IMR-90 (cell line): ENCODE data around the gene CLDN9. TPM values are rescaled to one million over a fixed set of nuclear protein-coding genes. Genes with fewer than 3 reads are reported as not detected.

ENCODE experiments used
- ATAC-seq: fragments of 200-7000 bp; cut with Tn5 transposase; 2 replicates; pipeline ENCODE4 v1.9.1; 2020; ENCODE audit warnings: low read depth, mild to moderate bottlenecking, moderate library complexity
- BruUV-seq: library from RNA; stranded (reverse); fragments of 400-500 nt; replicated peaks from 2 replicates; lab custom pipeline; 2021; lab: Mats Ljungman, UMichigan
- CTCF ChIA-PET: fragments of 300-600 bp; formaldehyde crosslinking; extraction: SDS; loops from one replicate; lab custom pipeline; 2021; ENCODE audit warnings: antibody characterized with exemption; lab: Yijun Ruan, JAX
- POLR2A ChIA-PET: fragments of 300-600 bp; sonication (Branson Sonifier 250); formaldehyde crosslinking; loops from one replicate; lab custom pipeline; 2022; ENCODE audit warnings: antibody characterized with exemption; ENCODE audit not compliant: unreplicated experiment; lab: Charles Lee
- DNase-seq: peaks from one replicate; pipeline ENCODE4 v3.0.0; 2013
- H2AFZ ChIP-seq: replicated peaks from 2 replicates; pipeline ENCODE3; 2013; ENCODE audit warnings: low read length, mild to moderate bottlenecking; ENCODE audit not compliant: poor library complexity
- H2AK5ac ChIP-seq: 2 replicates; pipeline ENCODE4 v1.6.1; 2013; ENCODE audit warnings: low read depth, low read length, inconsistent platforms
- H2AK9ac ChIP-seq: replicated peaks from 2 replicates; pipeline ENCODE3; 2013; ENCODE audit warnings: mild to moderate bottlenecking, low read depth, low read length, moderate library complexity; ENCODE audit not compliant: poor library complexity
- H2BK120ac ChIP-seq: 2 replicates; pipeline ENCODE4 v1.6.1; 2013; ENCODE audit warnings: low read depth, low read length, inconsistent platforms
- H2BK15ac ChIP-seq: 3 replicates; pipeline ENCODE4 v1.6.1; 2013; ENCODE audit warnings: low read depth, low read length, inconsistent platforms
- H2BK20ac ChIP-seq: 2 replicates; pipeline ENCODE4 v1.6.1; 2013; ENCODE audit warnings: low read depth, mild to moderate bottlenecking, inconsistent platforms, low read length, moderate library complexity
- H2BK5ac ChIP-seq: 2 replicates; pipeline ENCODE4 v1.6.1; 2013; ENCODE audit warnings: mild to moderate bottlenecking, low read depth, low read length, inconsistent platforms; ENCODE audit not compliant: poor library complexity, severe bottlenecking
- H3K14ac ChIP-seq: replicated peaks from 2 replicates; pipeline ENCODE4 v1.6.1; 2013; ENCODE audit warnings: low read depth, low read length, inconsistent platforms
- H3K18ac ChIP-seq: 2 replicates; pipeline ENCODE4 v1.6.1; 2013; ENCODE audit warnings: low read depth, low read length, control low read depth
- H3K23ac ChIP-seq: 2 replicates; pipeline ENCODE4 v1.6.1; 2013; ENCODE audit warnings: low read depth, low read length, inconsistent platforms
- H3K27ac ChIP-seq: 2 replicates; pipeline ENCODE4 v1.5.1; 2013; ENCODE audit warnings: mild to moderate bottlenecking, control low read depth, low read length; ENCODE audit not compliant: insufficient read depth
- H3K27me3 ChIP-seq: 2 replicates; pipeline ENCODE4 v1.6.1; 2013; ENCODE audit warnings: low read length; ENCODE audit not compliant: control insufficient read depth, insufficient read depth
- H3K36me3 ChIP-seq: 2 replicates; pipeline ENCODE4 v1.6.1; 2013; ENCODE audit warnings: low read length, mixed read lengths; ENCODE audit not compliant: control insufficient read depth, insufficient read depth
- H3K4ac ChIP-seq: 2 replicates; pipeline ENCODE4 v1.6.1; 2013; ENCODE audit warnings: low read depth, low read length, inconsistent platforms
- H3K4me1 ChIP-seq: 2 replicates; pipeline ENCODE4 v1.6.1; 2013; ENCODE audit warnings: low read length, mixed read lengths; ENCODE audit not compliant: control insufficient read depth, insufficient read depth
- H3K4me2 ChIP-seq: 2 replicates; pipeline ENCODE4 v1.6.1; 2013; ENCODE audit warnings: low read depth, mild to moderate bottlenecking, control low read depth, low read length, moderate library complexity
- H3K4me3 ChIP-seq: 2 replicates; pipeline ENCODE4 v1.5.1; 2013; ENCODE audit warnings: low read depth, mild to moderate bottlenecking, control low read depth, low read length, moderate library complexity; ENCODE audit not compliant: insufficient read depth
- H3K56ac ChIP-seq: 2 replicates; pipeline ENCODE4 v1.6.1; 2013; ENCODE audit warnings: low read length, inconsistent platforms; ENCODE audit not compliant: insufficient read depth; ENCODE audit errors: extremely low read depth
- H3K79me1 ChIP-seq, 2 experiments: 2 replicates each; pipeline ENCODE4 v1.6.1; 2013; ENCODE audit warnings: low read length in 2 of 2, inconsistent platforms in 1 of 2, low read depth in 1 of 2
- H3K9ac ChIP-seq: 2 replicates; pipeline ENCODE4 v1.6.1; 2013; ENCODE audit warnings: low read depth, low read length, control low read depth
- H3K9me1 ChIP-seq: 2 replicates; pipeline ENCODE4 v1.6.1; 2013; ENCODE audit warnings: low read length, inconsistent platforms; ENCODE audit not compliant: insufficient read depth
- H3K9me3 ChIP-seq: 2 replicates; pipeline ENCODE4 v1.6.1; 2013; ENCODE audit warnings: low read length; ENCODE audit not compliant: control insufficient read depth, insufficient read depth
- H4K20me1 ChIP-seq: 2 replicates; pipeline ENCODE4 v1.6.1; 2013; ENCODE audit warnings: low read length, inconsistent platforms; ENCODE audit not compliant: insufficient read depth
- H4K5ac ChIP-seq: 2 replicates; pipeline ENCODE4 v1.6.1; 2013; ENCODE audit warnings: mild to moderate bottlenecking, low read depth, low read length, control low read depth
- H4K8ac ChIP-seq, 2 experiments: 2 replicates each; pipeline ENCODE4 v1.6.1; 2013; ENCODE audit warnings: low read depth in 2 of 2, low read length in 2 of 2, control low read depth in 1 of 2, inconsistent platforms in 1 of 2
- H4K91ac ChIP-seq: 2 replicates; pipeline ENCODE4 v1.6.1; 2013; ENCODE audit warnings: low read depth, low read length, inconsistent platforms; ENCODE audit not compliant: insufficient read depth
- BHLHE40 ChIP-seq: fragments of 150-350 bp; IDR thresholded peaks from 2 replicates; pipeline ENCODE4 v1.6.1; 2016; ENCODE audit warnings: mild to moderate bottlenecking, low read depth, low read length
- POLR2A ChIP-seq: IDR thresholded peaks from 2 replicates; pipeline ENCODE4 v1.6.1; 2012; ENCODE audit warnings: mild to moderate bottlenecking, low read depth, low read length
- WGBS, 2 experiments: methylation state at CpG; one replicate each; pipeline versions ENCODE4 v1.1.5 to v1.1.7; 2013; ENCODE audit warnings: missing lambda C conversion rate in 2 of 2; ENCODE audit not compliant: insufficient read length in 1 of 2; ENCODE audit errors: extremely low coverage in 2 of 2; 5-methylcytosine and 5-hydroxymethylcytosine counted together
- dilution Hi-C: fragments of 300-500 bp; cut with HindIII; formaldehyde crosslinking; loops from one replicate; pipeline ENCODE4 v1.14.3; 2018; ENCODE audit warnings: low sequenced_read_pairs; ENCODE audit not compliant: unreplicated experiment
- in situ Hi-C: fragments of 300-500 bp; cut with MboI; formaldehyde crosslinking; loops from 3 replicates; pipeline ENCODE4 v1.14.3; 2019; ENCODE audit warnings: low sequenced_read_pairs, inconsistent platforms, mixed read lengths
- intact Hi-C: fragments of 100-400 bp; cut with micrococcal nuclease; formaldehyde crosslinking; loops from 2 replicates; pipeline ENCODE4 v1.10.0; 2022
- polyA plus RNA-seq, 3 experiments: library from polyadenylated mRNA; depleted of rRNA; stranded (reverse); fragments of >200 nt; gene quantifications; 2 replicates each; pipeline ENCODE4 v1.2.3, GENCODE V29; 2012; ENCODE audit warnings: low replicate concordance in 1 of 3
- total RNA-seq: library from RNA; depleted of rRNA; stranded (reverse); fragments of >200 nt; gene quantifications from 2 replicates; pipeline ENCODE4 v1.2.3, GENCODE V29; 2012

The CLDN9 gene
- total and polyA plus RNA-seq, 2 of the 4 experiments (the other 2 are of a cell fraction), result 0.05 TPM; not detected in 1

- POLR2A ChIA-PET, result no interaction called here
- H3K4ac ChIP-seq, result no peak overlapping the region
- H2AFZ ChIP-seq, result no peak overlapping the region
- no peak overlapping the region for H3K14ac ChIP-seq
- no peak overlapping the region for H2BK20ac ChIP-seq
- H3K9me3 ChIP-seq, result no peaks in the 10 kb centered on the region
- no peak overlapping the region for H2AK9ac ChIP-seq
- H3K27ac ChIP-seq, result no peak overlapping the region
- in situ Hi-C loops (loop anchor here (5.0 kb wide), 1 partner anchor 40 kb away; no protein-coding TSS in a partner anchor), dilution Hi-C loops (no loop called here), intact Hi-C loops (no loop called here)
- peaks cover 17% of the 10 kb centered on the region for H3K4me1 ChIP-seq
- H2BK5ac ChIP-seq, result no peak overlapping the region
- DNase-seq (no peak), ATAC-seq (no peak)
- no peak overlapping the region for H2BK15ac ChIP-seq
- no peaks in the 10 kb centered on the region for H3K36me3 ChIP-seq
- H3K9me1 ChIP-seq, result peaks cover 24% of the 10 kb centered on the region
- no peak overlapping the region for H3K56ac ChIP-seq
- H3K9ac ChIP-seq, result no peak overlapping the region
- H2AK5ac ChIP-seq, result no peak overlapping the region
- H3K18ac ChIP-seq, result no peak overlapping the region
- H4K20me1 ChIP-seq, result no peaks in the 10 kb centered on the region
- no peak overlapping the region for H4K91ac ChIP-seq
- H3K79me1 ChIP-seq, result peaks cover 6 to 33% of the 10 kb centered on the region in 2 experiments; a peak in 2 of 4 replicates
- no TSS peak for BruUV-seq
- no peak overlapping the region for H4K5ac ChIP-seq
- TF ChIP-seq BHLHE40 (no peak), POLR2A (no peak)
- no peak overlapping the region for H3K4me3 ChIP-seq
- no peak overlapping the region for H4K8ac ChIP-seq
- no peak overlapping the region for H2BK120ac ChIP-seq
- no peaks in the 10 kb centered on the region; the same call in 1 of the 2 replicates for H3K27me3 ChIP-seq
- H3K23ac ChIP-seq, result no peak overlapping the region
- WGBS, 2 experiments, result 50% methylated on average over 2 of the region's 6 CpGs; no CpG with 5 or more reads in 1 of the 2 experiments
- H3K4me2 ChIP-seq, result no peak overlapping the region
- CTCF ChIA-PET, result no interaction called here
These were observed 49.8 kb downstream of the CLDN9 start for GRCh38 chr16:3062553-3062952.
